Bronchial epithelial cell (primary cell): ENCODE results near the gene ZNF804B. TPM values are rescaled to one million over a fixed set of nuclear protein-coding genes. Genes with fewer than 3 reads are reported as not detected.

Source experiments
- DNase-seq: peaks from one replicate; pipeline ENCODE4 v3.0.0-alpha.2; 2010; ENCODE audit warnings: low read depth
- FAIRE-seq: peaks from 2 replicates; lab custom pipeline; 2011; peaks lifted over from hg19 to GRCh38; lab: Jason Lieb, UNC
- H3K27me3 ChIP-seq: 2 replicates; pipeline ENCODE4 v1.5.1; 2011; ENCODE audit warnings: low read length; ENCODE audit not compliant: control insufficient read depth, insufficient read depth
- H3K36me3 ChIP-seq: 2 replicates; pipeline ENCODE4 v1.5.1; 2011; ENCODE audit warnings: low read length; ENCODE audit not compliant: control insufficient read depth, insufficient read depth
- H3K4me3 ChIP-seq: 2 replicates; pipeline ENCODE4 v1.5.1; 2011; ENCODE audit warnings: mild to moderate bottlenecking, low read depth, low read length, control low read depth
- CTCF ChIP-seq: IDR thresholded peaks from 2 replicates; pipeline ENCODE4 v1.5.1; 2011; ENCODE audit warnings: mild to moderate bottlenecking, moderate library complexity, low read length, control low read depth, inconsistent platforms; ENCODE audit not compliant: insufficient read depth, severe bottlenecking
- total RNA-seq: library from RNA; depleted of rRNA; stranded (reverse); fragments of >200 nt; gene quantifications from 2 replicates; pipeline ENCODE4 v1.2.1, GENCODE V29; 2014

ZNF804B gene
- total RNA-seq, 1 donor from 2014 or later = not detected

GRCh38 chr7:89091550-89091949, 332.1 kb downstream of the ZNF804B start:
- FAIRE-seq = no peak
- Histone ChIP-seq H3K27me3 (no peaks in the 10 kb centered on the region), H3K4me3 (no peak overlapping the region), H3K36me3 (no peaks in the 10 kb centered on the region)
- no peak for TF ChIP-seq CTCF
- DNase-seq = no peak

GRCh38 chr7:89094269-89094668, 334.8 kb downstream of the ZNF804B start:
- TF ChIP-seq CTCF = no peak
- H3K36me3 ChIP-seq = no peaks in the 10 kb centered on the region
- no peak for FAIRE-seq

GRCh38 chr7:89103564-89103963, 344.1 kb downstream of the ZNF804B start:
- H3K4me3 ChIP-seq = no peak overlapping the region
- no peaks in the 10 kb centered on the region for H3K36me3 ChIP-seq
- no peak for FAIRE-seq
- no peak for TF ChIP-seq CTCF
- H3K27me3 ChIP-seq = no peaks in the 10 kb centered on the region
- no peak for DNase-seq

More at GRCh38 chr7:89094269-89094668, 334.8 kb downstream of the ZNF804B start:
- H3K27me3 ChIP-seq = no peaks in the 10 kb centered on the region
- no peak for DNase-seq
- no peak overlapping the region for H3K4me3 ChIP-seq

GRCh38 chr7:89104748-89105685, 345.5 kb downstream of the ZNF804B start:
- Histone ChIP-seq H3K27me3 (no peaks in the 10 kb centered on the region), H3K36me3 (no peaks in the 10 kb centered on the region), H3K4me3 (no peak overlapping the region)
- TF ChIP-seq CTCF = no peak
- FAIRE-seq (no peak), DNase-seq (no peak)

- no peak for FAIRE-seq
- no peak for DNase-seq
- no peak for TF ChIP-seq CTCF
- Histone ChIP-seq H3K36me3 (no peaks in the 10 kb centered on the region), H3K4me3 (no peak overlapping the region), H3K27me3 (no peaks in the 10 kb centered on the region)
Observed at GRCh38 chr7:89123871-89124270, 364.4 kb downstream of the ZNF804B start.
